Spleen (tissue), 7 donors: Measurements from ENCODE around the gene INPP5D.

ENCODE experiments used
- CTCF ChIP-seq, 11 experiments: fragments of 200-600 bp in 7 of 11; fragments of 450-650 bp in 4 of 11; sonication (generic) in 4 of 11; IDR thresholded peaks in 8 of 11; conservative IDR thresholded peaks in 3 of 11; 1 replicate in 7 of 11; 2 replicates in 4 of 11; pipeline versions ENCODE4 v1.4.0 to v1.8.0; 2016 to 2021; ENCODE audit warnings: antibody characterized with exemption in 11 of 11, inconsistent platforms in 4 of 11, mild to moderate bottlenecking in 1 of 11
- POLR2A ChIP-seq, 3 donors: fragments of 450-650 bp; IDR thresholded peaks; one replicate each; pipeline ENCODE4 v1.5.1; 2017; ENCODE audit warnings: antibody characterized with exemption in 3 of 3, mild to moderate bottlenecking in 1 of 3
- POLR2AphosphoS5 ChIP-seq, 3 donors: sonication (generic); formaldehyde crosslinking; IDR thresholded peaks; one replicate each; pipeline ENCODE4 v1.5.1; 2017; ENCODE audit warnings: antibody characterized with exemption in 3 of 3
- donor health status: DM: no; HTN: no; CAD: no; lungs with moderate emphysema.
- donor health status: DM: no; HTN: no; CAD: no.
- donor health status: DM: no; HTN: no; CAD: no.

DNA sequence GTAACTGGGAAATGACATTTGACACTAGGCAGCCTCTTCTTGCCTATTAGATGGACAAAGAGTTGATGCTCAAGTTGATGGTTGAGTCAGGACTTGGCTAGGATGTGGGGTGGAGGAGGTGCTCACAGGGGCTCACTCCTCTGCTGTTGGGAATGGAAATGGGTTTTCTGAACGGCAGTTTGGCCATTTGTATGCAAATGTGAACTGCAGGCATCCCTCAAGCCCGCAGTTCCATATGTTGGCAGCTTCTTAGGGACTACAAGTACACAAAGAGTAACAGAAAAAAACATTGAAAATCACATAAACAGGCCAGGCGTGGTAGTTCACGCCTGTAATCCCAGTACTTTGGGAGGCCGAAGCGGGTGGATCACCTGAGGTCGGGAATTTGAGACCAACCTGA is 80.8 kb downstream of the INPP5D start:
- TF ChIP-seq CTCF (IDR thresholded peaks at IDR 0.05 in 8 of 11, conservative IDR thresholded peaks at IDR 0.05 in 3 of 11) (no peak), POLR2A (IDR thresholded peaks at IDR 0.05) (no peak), POLR2AphosphoS5 (IDR thresholded peaks at IDR 0.05) (no peak)
